OCI-LY7 (cell line): ENCODE results near the gene GXYLT2.

Experiments used
- CTCF ChIP-seq: fragments of 200-600 bp; sonication (generic); conservative IDR thresholded peaks from 2 replicates; pipeline ENCODE4 v1.5.1; 2014; ENCODE audit warnings: mild to moderate bottlenecking, antibody characterized with exemption, low read length, moderate library complexity, mixed read lengths
- EZH2phosphoT487 ChIP-seq: fragments of 200-600 bp; sonication (generic); IDR thresholded peaks from 2 replicates; pipeline ENCODE4 v1.6.1; 2018; ENCODE audit warnings: low read depth, borderline replicate concordance, mild to moderate bottlenecking, mixed run types, antibody characterized with exemption, low read length, moderate library complexity, mixed read lengths

- TF ChIP-seq CTCF = no peak
- TF ChIP-seq EZH2phosphoT487 = no peak
Measured at GRCh38 chr3:72860053-72860452, 27.8 kb upstream of the GXYLT2 start.
